Measurements from ENCODE around the gene CPO.

CPO gene

GRCh38 chr2:206996556-206997065 is 57.3 kb downstream of the CPO start:
- no peak for DNase-seq (ENCODE audit: low read depth, low spot score)
- H3K4me3 ChIP-seq (ENCODE audit: low read length), result no peak overlapping the region

DNA sequence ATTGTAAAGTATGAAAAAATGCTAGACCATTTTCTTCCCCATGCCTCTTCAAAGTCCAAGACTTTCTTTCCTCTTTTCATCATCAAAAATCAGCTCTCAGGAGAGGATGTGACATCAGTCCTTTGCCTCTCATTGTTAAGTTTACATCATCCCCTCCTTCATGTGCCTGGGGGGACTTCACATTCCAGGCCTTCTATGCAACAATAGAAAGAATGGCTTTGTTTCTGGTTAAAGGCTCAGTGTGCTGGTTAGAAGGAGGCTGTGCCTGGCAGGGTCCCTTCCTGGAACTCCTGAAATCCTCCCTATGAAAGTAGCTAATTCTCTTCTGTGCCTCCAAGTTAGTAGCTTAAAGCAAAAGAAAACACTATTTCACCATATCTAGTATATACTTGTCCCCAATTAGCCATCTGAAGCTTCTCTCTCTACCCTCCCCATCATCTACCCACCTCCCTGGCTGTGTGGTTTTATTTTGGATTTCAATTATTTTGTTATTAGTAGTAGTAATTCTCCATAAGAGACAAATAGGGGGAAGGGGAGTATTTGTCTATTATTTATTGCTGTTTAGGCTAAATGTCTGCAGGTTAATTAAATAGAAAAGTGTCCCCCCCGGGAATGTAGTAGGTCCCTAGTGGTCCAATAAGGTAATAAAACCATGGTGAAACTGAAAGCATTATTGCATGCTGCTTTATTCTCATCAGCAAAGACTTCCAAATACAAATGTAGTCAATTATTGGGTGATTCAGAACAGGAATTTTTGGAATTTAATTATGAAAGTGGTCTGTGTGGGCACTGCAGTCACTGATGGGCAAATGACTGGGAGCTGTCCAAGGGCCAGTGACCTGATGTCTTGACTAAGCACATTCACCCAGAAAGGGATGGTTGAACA is 69.0 kb downstream of the CPO start:
- DNase-seq (ENCODE audit: low read depth, low spot score), result no peak
- no peak overlapping the region for H3K4me3 ChIP-seq (ENCODE audit: low read length)

DNA sequence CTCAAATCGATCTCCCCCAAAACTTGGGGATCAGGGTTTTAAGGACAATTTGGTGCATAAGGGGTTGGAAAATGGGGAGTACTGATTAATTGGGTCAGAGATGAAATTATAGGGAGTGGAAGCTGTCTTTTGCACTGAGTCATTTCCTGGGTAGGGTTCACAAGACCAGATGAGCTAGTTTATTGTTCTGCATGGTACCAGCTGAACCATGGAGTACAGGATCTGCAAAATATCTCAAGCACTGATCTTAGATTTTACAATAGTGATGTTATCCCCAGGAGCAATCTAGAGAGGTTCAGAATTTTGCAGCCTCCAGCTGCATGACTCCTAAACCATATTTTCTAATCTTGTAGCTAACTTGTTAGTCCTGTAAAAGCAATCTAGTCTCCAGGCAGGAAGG is 73.1 kb downstream of the CPO start:
- no peak for DNase-seq (ENCODE audit: low read depth, low spot score)
- H3K4me3 ChIP-seq (ENCODE audit: low read length), result no peak overlapping the region

- no peak overlapping the region for H3K4me3 ChIP-seq (ENCODE audit: low read length)
- no peak for DNase-seq (ENCODE audit: low read depth, low spot score)
These were observed 75.1 kb downstream of the CPO start for GRCh38 chr2:207014424-207014823.

DNA sequence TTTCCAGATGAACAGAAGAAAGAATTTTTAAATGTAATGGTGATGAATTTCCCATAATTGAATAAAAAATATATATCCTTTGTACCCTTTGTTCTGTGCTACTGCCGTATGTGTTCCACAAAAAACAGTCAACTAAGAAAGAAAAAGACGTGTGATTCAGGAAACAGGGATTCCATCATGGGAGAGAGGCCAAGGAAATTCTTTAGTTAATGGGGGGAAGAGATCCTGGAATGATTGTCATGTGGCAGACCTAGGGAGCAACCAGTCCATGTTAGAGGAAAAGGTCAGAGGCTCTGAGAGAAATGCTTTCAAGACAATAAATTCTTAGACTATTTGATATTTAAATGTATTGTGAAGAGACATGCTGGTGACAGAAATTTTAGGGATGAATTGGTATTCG is 76.6 kb downstream of the CPO start:
- H3K4me3 ChIP-seq (ENCODE audit: low read length), result no peak overlapping the region
- DNase-seq (ENCODE audit: low read depth, low spot score), result no peak

Data from Jurkat, Clone E6-1 (cell line).